Transverse colon (tissue), 4 donors: ENCODE data around the gene PNMA8B. TPM values are rescaled to one million over a fixed set of nuclear protein-coding genes. Genes with fewer than 3 reads are reported as not detected.

Experiments used
- DNase-seq: peaks from one replicate; pipeline ENCODE4 v3.0.0-alpha.2; 2019
- H3K27ac ChIP-seq, 4 donors: fragments of 200-600 bp; sonication (generic); 2 replicates each; pipeline ENCODE4 v1.5.1; 2016 to 2018; ENCODE audit warnings: inconsistent platforms in 4 of 4
- H3K27me3 ChIP-seq: fragments of 200-600 bp; sonication (generic); 2 replicates; pipeline ENCODE4 v1.5.1; 2017; ENCODE audit warnings: inconsistent platforms
- H3K36me3 ChIP-seq, 4 donors: fragments of 200-600 bp; sonication (generic); 2 replicates each; pipeline ENCODE4 v1.5.1; 2017 to 2019; ENCODE audit warnings: inconsistent platforms in 4 of 4
- H3K4me1 ChIP-seq, 4 donors: fragments of 200-600 bp; sonication (generic); 2 replicates each; pipeline ENCODE4 v1.5.1; 2017 to 2020; ENCODE audit warnings: inconsistent platforms in 4 of 4
- H3K4me3 ChIP-seq, 4 donors: fragments of 200-600 bp; sonication (generic); 1 replicate in 1 of 4; 2 replicates in 3 of 4; pipeline versions ENCODE4 v1.5.1 to v1.6.1; 2017 to 2019; ENCODE audit warnings: inconsistent platforms in 4 of 4
- H3K9me3 ChIP-seq, 2 donors: fragments of 200-600 bp; sonication (generic); 2 replicates each; pipeline ENCODE4 v1.5.1; 2017 to 2019; ENCODE audit warnings: inconsistent platforms in 2 of 2
- EP300 ChIP-seq: sonication (generic); formaldehyde crosslinking; IDR thresholded peaks from one replicate; pipeline ENCODE4 v1.6.1; 2017; ENCODE audit warnings: antibody characterized with exemption, low read depth
- POLR2A ChIP-seq: fragments of 450-650 bp; IDR thresholded peaks from one replicate; pipeline ENCODE4 v1.6.1; 2016; ENCODE audit warnings: antibody characterized with exemption, mild to moderate bottlenecking, moderate library complexity
- POLR2AphosphoS5 ChIP-seq, 3 donors: sonication (generic); formaldehyde crosslinking; IDR thresholded peaks; one replicate each; pipeline ENCODE4 v1.6.1; 2016; ENCODE audit warnings: antibody characterized with exemption in 3 of 3
- WGBS, 2 donors: methylation state at CpG; one replicate each; pipeline ENCODE4 v1.1.5; 2018; ENCODE audit warnings: low coverage in 1 of 2; 5-methylcytosine and 5-hydroxymethylcytosine counted together
- in situ Hi-C, 4 donors: fragments of 200-750 bp; cut with MboI; loops; one replicate each; pipeline versions ENCODE4 v1.15.0 to v1.15.1; 2017; ENCODE audit warnings: low sequenced_read_pairs in 3 of 4, low pct_ligation_motif_present in 1 of 4, low pct_unique_long_range_greater_than_20kb in 1 of 4
- intact Hi-C: fragments of 100-400 bp; cut with DNase I; formaldehyde crosslinking; loops from one replicate; pipeline ENCODE4 v1.15.1; 2023; ENCODE audit warnings: low total_unique reads
- total RNA-seq, 4 donors: library from RNA; depleted of rRNA; stranded (reverse); fragments of >200 nt; gene quantifications; one replicate each; pipeline ENCODE4 v1.1.0, GENCODE V29; 2016
- TF ChIP-seq, protein P1 (sequence below), 5 experiments: fragments of 200-600 bp in 3 of 5; fragments of 450-650 bp in 2 of 5; sonication (generic) in 3 of 5; IDR thresholded peaks; 1 replicate in 2 of 5; 2 replicates in 3 of 5; pipeline ENCODE4 v1.5.1; 2016 to 2017; ENCODE audit warnings: antibody characterized with exemption in 5 of 5, inconsistent platforms in 3 of 5, mild to moderate bottlenecking in 2 of 5, moderate library complexity in 1 of 5

PNMA8B gene
- total RNA-seq, 4 donors from 2014 or later = 0.27 to 0.80 (median 0.58) TPM

DNA sequence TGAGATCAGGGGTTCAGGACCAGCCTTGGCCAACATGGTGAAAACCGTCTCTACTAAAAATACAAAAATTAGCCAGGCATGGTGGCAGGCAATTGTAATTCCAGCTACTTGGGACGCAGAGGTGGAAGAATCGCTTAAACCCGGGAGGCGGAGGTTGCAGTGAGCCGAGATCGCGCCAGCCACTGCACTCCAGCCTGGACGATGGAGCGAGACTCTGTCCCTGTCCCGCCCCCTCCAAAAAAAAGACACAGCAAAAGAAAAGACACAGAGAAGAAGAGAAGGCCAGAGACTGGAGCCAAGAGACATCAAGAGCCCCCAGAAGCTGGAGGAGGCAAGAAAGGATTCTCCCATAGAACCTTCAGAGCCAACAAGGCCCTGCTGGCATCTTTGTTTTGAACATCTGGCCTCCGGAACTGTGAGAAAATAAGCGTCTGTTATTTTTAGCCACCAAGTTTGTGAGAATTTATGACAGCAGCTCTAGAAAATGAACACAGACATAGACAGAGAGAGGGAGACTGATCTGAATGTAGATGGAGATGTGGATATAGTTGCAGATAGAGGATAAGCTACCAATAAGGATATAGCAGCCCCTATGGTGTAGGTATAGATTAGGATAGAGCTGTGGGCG is 25.7 kb upstream of the PNMA8B start:
- TF ChIP-seq EP300 (no peak), POLR2A (no peak), POLR2AphosphoS5 (IDR thresholded peaks at IDR 0.05) (no peak)
- TF ChIP-seq, protein P1, sequence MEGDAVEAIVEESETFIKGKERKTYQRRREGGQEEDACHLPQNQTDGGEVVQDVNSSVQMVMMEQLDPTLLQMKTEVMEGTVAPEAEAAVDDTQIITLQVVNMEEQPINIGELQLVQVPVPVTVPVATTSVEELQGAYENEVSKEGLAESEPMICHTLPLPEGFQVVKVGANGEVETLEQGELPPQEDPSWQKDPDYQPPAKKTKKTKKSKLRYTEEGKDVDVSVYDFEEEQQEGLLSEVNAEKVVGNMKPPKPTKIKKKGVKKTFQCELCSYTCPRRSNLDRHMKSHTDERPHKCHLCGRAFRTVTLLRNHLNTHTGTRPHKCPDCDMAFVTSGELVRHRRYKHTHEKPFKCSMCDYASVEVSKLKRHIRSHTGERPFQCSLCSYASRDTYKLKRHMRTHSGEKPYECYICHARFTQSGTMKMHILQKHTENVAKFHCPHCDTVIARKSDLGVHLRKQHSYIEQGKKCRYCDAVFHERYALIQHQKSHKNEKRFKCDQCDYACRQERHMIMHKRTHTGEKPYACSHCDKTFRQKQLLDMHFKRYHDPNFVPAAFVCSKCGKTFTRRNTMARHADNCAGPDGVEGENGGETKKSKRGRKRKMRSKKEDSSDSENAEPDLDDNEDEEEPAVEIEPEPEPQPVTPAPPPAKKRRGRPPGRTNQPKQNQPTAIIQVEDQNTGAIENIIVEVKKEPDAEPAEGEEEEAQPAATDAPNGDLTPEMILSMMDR (IDR thresholded peaks at IDR 0.05) = no peak
- Histone ChIP-seq H3K27me3 (peaks cover 2% of the 10 kb centered on the region), H3K4me1 (no peaks in the 10 kb centered on the region), H3K36me3 (no peaks in the 10 kb centered on the region), H3K27ac (no peak overlapping the region), H3K4me3 (no peak overlapping the region), H3K9me3 (no peaks in the 10 kb centered on the region)
- intact Hi-C loops (no loop called here), in situ Hi-C loops (no loop called here)
- DNase-seq = no peak
- WGBS, 2 donors = 92 to 93% methylated on average over 10 to 14 of the region's 14 CpGs

DNA sequence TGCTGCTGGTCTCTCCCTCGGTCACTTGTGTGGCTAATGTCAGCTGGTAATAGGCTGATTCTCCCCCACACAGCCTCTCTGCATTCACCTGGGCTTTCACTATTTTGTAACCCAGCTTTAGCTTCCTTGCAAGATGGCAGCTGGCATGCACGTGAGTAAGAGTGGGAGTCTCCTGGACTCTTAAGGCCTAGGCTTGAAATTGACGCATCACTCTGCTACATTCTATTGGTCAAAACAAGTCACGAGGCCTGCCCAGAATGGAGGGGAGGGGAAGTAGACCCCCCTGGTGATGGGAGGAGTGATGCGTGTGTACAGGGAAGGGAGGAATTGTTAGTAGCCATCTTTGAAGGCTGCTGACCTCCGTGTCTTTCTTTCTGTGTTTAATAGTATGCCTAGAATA is 24.9 kb upstream of the PNMA8B start:
- no peaks in the 10 kb centered on the region for H3K4me1 ChIP-seq
- no peak overlapping the region for H3K27ac ChIP-seq
- peaks cover 5% of the 10 kb centered on the region for H3K27me3 ChIP-seq
- no peak for TF ChIP-seq POLR2A
- TF ChIP-seq EP300 = no peak
- TF ChIP-seq, protein P1 (IDR thresholded peaks at IDR 0.05) = no peak
- no peak for TF ChIP-seq POLR2AphosphoS5 (IDR thresholded peaks at IDR 0.05)
- in situ Hi-C loops (no loop called here), intact Hi-C loops (no loop called here)
- 75 to 90% methylated on average over 2 to 6 of the region's 6 CpGs for WGBS, 2 donors
- H3K36me3 ChIP-seq = no peaks in the 10 kb centered on the region
- no peak overlapping the region for H3K4me3 ChIP-seq
- H3K9me3 ChIP-seq = no peaks in the 10 kb centered on the region
- DNase-seq = no peak

DNA sequence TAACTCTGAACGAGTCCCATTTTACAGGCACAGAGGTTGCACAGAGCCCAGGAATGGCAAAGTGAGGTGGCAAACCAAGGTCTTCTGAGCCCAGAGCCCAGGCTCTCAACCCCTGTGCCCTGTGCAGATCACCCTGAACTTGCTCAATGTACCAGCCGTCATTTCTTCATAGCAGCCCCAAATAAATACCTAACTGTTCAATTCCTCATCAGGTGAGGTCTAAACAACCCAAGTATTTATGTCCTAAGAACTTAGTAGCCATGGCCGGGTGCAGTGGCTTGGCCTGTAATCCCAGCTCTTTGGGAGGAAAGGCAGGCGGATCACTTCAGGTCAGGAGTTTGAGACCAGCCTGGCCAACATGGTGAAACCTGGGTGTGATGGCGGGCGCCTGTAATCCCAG is 21.8 kb upstream of the PNMA8B start:
- no peak for TF ChIP-seq POLR2AphosphoS5 (IDR thresholded peaks at IDR 0.05)
- TF ChIP-seq POLR2A = no peak
- TF ChIP-seq, protein P1 (IDR thresholded peaks at IDR 0.05) = no peak
- TF ChIP-seq EP300 = no peak
- H3K27ac ChIP-seq = no peak overlapping the region
- no peak for DNase-seq
- intact Hi-C loops (no loop called here), in situ Hi-C loops (loop anchor here in 1 of 4 donors (10.0 kb wide), 1 partner anchor 113 kb away; no protein-coding TSS in a partner anchor)
- no peaks in the 10 kb centered on the region for H3K36me3 ChIP-seq
- H3K9me3 ChIP-seq = no peaks in the 10 kb centered on the region
- no peak overlapping the region for H3K4me3 ChIP-seq
- 71 to 82% methylated on average over 1 to 6 of the region's 6 CpGs for WGBS, 2 donors
- H3K4me1 ChIP-seq = no peaks in the 10 kb centered on the region
- peaks cover 14% of the 10 kb centered on the region for H3K27me3 ChIP-seq

DNA sequence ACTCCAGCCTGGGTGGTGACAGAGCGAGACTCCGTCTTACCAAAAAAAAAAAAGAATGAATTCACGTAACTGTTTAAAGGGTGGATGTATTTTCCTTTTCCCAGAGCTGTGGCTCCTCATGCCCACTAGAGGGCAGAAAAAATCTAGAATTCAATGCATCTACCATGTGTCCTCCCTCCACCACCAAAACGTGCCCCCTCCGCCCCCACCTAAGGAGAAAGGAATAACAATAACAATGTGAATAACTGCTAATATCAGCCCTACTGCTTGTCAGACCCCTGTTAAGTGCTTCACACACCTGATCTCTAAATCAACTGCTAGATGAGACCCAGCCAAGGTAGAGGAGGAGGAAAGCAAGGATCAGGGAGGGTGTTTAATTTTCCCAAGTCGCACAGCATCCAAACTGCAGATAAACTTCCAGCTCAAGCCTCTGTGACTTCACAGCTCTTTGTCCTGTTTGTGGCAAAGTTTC is 20.2 kb upstream of the PNMA8B start:
- no peak for DNase-seq
- H3K27me3 ChIP-seq = peaks cover 14% of the 10 kb centered on the region
- 0 to 21% methylated on average over 5 to 6 of the region's 6 CpGs for WGBS, 2 donors
- in situ Hi-C loops = loop anchor here in 1 of 4 donors (10.0 kb wide), 1 partner anchor 111 kb away; no protein-coding TSS in a partner anchor
- H3K27ac ChIP-seq = no peak overlapping the region
- H3K4me1 ChIP-seq = no peaks in the 10 kb centered on the region
- H3K9me3 ChIP-seq = no peaks in the 10 kb centered on the region
- TF ChIP-seq POLR2A (no peak), EP300 (no peak), POLR2AphosphoS5 (IDR thresholded peaks at IDR 0.05) (no peak)
- TF ChIP-seq, protein P1 (IDR thresholded peaks at IDR 0.05) = peak; percentile 44 to 72 (median 56)
- H3K36me3 ChIP-seq = no peaks in the 10 kb centered on the region
- H3K4me3 ChIP-seq = no peak overlapping the region
- intact Hi-C loops = no loop called here
